GM19239 (cell line): ENCODE measurements around the gene CLEC11A.
"Not testable (repeated sequence)": the region's sequence is repeated elsewhere in the genome, so short reads cannot be mapped to it uniquely, and the experiment has no call there.

Source experiments
- DNase-seq: peaks from one replicate; pipeline ENCODE4 v3.0.0; 2011; ENCODE audit warnings: low spot score; ENCODE audit not compliant: insufficient read length
- FAIRE-seq: peaks from 2 replicates; lab custom pipeline; 2011; peaks lifted over from hg19 to GRCh38; lab: Jason Lieb, UNC

Gene CLEC11A

GRCh38 chr19:50721441-50722137, 1.6 kb upstream of the CLEC11A start:
- DNase-seq (no peak), FAIRE-seq (no peak)

DNA sequence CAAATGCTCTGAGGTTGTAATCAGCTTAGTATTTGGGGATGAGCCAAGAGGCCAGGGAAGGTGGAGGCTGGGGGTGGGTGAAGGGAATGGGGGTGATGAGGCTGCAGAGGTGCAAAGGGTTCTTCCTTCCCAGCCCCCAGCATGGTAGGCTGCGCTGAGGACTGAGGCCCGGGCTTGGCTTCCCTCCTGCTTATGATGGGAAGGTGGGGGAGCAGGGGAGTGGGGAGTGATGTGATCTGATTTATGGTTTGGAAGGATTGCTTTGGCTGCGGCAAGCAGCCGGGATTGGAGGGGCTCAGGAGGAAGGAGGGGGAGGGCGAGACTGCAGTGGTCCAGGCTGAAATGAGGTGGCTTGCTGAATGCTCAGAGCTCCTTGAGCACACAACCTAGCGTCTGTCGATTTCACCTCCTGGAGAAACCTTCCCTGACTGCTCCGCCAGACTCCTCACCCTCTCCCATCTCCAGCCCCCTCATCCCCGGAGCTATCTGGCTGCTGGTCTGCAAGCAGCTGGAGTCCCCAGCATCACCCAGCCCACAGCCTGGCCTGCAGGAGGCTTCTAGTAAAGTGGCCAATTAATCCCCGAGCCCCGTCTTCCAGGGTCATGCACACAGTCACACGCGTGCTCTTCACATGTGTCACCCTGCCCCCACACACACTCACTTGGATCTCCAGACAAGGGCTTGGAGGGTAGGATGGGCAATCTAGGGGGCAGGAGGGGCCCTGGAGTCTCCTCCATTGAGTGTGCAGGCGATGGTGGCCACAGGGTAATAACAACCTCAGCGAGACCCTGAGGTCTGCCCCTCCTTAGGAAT, 757 bp upstream of the CLEC11A start:
- no peak for FAIRE-seq
- DNase-seq: no peak

DNA sequence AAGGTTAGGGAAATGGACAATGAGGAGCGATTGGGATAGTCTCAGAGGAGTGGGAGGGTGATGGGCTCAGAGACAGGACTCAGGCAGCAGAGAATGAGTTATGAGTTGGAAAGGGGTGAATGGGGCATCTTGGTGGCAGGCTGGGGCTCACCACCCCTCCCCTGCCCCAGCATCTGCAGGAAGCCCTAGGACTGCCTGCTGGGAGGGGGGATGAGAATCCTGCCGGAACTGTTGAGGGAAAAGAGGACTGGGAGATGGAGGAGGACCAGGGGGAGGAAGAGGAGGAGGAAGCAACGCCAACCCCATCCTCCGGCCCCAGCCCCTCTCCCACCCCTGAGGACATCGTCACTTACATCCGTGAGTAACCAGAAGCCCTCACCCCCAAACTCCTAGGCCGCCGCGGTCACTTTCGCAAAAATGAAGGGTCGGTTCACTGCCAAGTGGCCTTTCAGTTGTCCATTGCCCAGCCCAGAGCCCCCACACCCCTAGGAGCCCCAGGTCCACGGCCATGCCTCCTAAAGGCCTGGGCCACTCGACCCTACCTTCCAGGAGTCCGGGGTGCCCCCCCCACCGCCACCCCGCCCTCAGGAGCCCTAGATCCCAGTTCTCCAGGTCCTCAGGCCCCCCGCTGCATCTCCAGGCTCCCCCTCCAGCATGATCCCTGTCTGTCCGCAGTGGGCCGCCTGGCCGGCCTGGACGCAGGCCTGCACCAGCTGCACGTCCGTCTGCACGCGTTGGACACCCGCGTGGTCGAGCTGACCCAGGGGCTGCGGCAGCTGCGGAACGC, 764 bp downstream of the CLEC11A start:
- FAIRE-seq: no peak
- no peak for DNase-seq

DNA sequence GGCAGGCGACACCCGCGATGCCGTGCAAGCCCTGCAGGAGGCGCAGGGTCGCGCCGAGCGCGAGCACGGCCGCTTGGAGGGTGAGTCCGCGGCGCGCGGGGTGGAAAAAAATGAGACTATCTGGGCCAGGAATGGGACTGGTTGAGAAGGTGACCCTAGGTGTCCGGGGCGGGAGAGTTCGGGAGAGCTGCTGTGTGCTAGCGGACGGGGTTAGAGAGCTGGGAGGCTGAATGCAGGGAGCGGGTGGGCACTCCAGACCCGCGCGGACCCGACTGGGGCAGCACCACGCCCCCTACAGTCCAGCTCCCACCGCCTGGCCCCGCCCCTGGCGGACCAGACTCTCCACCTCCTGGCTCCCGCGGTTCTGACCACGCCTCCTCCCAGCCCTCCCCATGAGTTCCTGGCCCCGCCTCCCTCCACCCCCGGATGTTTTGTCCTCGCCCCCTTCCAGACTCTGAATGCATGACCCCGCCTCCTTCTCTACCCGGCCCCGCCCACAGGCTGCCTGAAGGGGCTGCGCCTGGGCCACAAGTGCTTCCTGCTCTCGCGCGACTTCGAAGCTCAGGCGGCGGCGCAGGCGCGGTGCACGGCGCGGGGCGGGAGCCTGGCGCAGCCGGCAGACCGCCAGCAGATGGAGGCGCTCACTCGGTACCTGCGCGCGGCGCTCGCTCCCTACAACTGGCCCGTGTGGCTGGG, 1.5 kb downstream of the CLEC11A start:
- FAIRE-seq (peak; percentile 96), DNase-seq (peak; percentile 99)

DNA sequence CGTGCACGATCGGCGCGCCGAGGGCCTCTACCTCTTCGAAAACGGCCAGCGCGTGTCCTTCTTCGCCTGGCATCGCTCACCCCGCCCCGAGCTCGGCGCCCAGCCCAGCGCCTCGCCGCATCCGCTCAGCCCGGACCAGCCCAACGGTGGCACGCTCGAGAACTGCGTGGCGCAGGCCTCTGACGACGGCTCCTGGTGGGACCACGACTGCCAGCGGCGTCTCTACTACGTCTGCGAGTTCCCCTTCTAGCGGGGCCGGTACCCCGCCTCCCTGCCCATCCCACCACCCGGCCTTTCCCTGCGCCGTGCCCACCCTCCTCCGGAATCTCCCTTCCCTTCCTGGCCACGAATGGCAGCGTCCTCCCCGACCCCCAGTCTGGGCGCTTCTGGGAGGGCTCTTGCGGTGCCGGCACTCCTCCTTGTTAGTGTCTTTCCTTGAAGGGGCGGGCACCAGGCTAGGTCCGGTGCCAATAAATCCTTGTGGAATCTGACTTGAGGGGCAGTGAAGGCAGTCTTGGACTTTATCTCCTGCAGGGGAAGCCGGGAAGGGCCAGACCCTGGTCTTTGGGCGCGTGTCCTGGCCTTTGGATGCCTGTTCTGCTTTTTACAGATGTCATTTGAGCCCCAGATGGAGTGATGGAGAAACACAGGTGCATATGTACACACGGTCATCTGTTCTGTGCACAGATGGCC, 2.2 kb downstream of the CLEC11A start:
- DNase-seq (no peak), FAIRE-seq (no peak)

GRCh38 chr19:50725911-50726230, 2.7 kb downstream of the CLEC11A start:
- FAIRE-seq (no peak), DNase-seq (no peak)

GRCh38 chr19:50728084-50728737, 5.0 kb downstream of the CLEC11A start:
- FAIRE-seq: no peak

GRCh38 chr19:50729894-50730293, 6.7 kb downstream of the CLEC11A start:
- no peak for FAIRE-seq
- DNase-seq: no peak

More at GRCh38 chr19:50728084-50728737, 5.0 kb downstream of the CLEC11A start:
- no peak for DNase-seq

GRCh38 chr19:50735869-50736268, 12.7 kb downstream of the CLEC11A start:
- FAIRE-seq (no peak), DNase-seq (no peak)

DNA sequence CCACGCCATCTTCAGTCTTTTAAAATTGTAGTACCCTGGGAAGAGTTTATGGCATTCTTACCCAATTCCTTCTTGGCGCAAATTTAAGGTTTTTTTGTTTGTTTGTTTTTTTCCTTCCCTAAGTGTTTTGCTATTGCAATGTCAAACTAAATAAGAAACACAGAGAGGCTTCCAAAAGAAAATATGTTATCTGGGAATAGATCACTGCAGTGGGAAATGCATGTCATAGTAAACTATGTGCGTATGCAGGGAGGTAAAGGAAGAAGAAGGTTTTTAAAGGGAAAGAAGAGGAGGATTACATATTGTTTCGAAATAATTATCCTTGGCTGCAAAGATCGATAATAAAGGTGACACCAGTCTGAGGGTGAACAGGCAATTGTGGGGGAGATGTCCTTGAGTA, 13.2 kb downstream of the CLEC11A start:
- FAIRE-seq: no peak
- no peak for DNase-seq

- DNase-seq (no peak), FAIRE-seq (no peak)
Measured at GRCh38 chr19:50739132-50739913, 16.2 kb downstream of the CLEC11A start.

DNA sequence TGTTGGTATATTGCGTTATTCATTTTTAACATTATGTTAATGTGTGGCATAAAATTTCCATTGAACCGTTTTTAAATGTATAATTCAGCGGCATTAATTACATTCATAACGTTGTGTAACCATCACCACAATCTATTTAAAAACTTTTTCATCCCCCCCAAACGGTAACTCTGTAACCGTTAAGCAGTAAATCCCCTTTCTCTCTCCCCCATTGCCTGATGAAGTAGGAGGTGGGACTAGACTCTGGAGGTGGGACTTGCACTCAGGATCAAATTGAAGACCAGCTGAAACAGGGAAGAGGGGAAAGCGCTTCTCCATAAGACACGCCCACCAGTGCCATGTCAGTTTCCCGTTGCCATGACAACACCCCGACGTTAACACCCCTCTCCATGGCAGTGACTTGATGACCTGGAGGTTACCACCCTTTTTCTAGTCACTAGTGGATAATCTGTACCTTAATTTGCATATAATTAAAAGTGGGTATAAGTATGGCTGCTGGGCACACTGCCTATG, 16.8 kb downstream of the CLEC11A start:
- FAIRE-seq: no peak
- no peak for DNase-seq

- FAIRE-seq: no peak
- no peak for DNase-seq
Measured at GRCh38 chr19:50741179-50741933, 18.2 kb downstream of the CLEC11A start.

GRCh38 chr19:50743537-50743936, 20.4 kb downstream of the CLEC11A start:
- FAIRE-seq (no peak), DNase-seq (no peak)

DNA sequence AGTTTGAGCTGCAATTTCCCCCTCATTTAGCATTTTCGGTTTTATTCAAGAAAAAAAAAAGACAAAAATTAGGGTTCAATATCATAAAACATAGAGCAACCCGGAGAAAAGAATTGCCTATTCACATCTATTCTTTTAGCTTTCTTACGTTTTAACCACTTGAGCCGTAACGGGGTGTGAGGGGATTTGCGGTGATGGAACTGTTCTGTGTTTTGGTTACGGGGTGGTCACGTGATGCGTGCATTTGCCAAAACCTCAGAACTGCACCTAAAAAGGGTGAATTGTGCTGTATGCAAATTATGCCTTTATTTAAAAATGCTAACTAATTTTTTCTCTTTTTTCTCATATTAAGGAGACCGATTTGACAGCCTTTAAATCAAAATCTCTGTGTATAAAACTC, 22.1 kb downstream of the CLEC11A start:
- no peak for FAIRE-seq

GRCh38 chr19:50747141-50747540, 24.0 kb downstream of the CLEC11A start:
- not testable (repeated sequence) for FAIRE-seq, DNase-seq

More for the DNA sequence above, 22.1 kb downstream of the CLEC11A start:
- no peak for DNase-seq

DNA sequence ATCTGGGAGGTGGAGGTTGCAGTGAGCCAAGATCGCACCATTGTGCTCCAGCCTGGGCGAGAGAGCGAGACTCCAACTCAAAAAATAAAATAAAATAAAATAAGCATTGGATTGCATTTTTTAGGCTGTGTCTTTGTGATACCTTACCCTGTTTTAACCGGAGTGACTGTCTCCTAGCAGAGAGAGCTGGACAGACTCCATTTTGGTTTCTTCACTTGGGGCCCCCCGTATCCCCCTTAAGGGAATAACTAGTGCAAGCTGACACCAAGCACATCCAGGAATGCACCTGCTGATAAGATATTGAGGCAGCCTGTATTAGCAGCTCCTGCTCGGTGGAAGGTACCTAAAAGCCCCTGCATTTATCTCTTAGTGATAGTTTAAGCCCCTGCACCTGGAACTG, 26.3 kb downstream of the CLEC11A start:
- FAIRE-seq: no peak
- DNase-seq: no peak

GRCh38 chr19:50750010-50750409, 26.8 kb downstream of the CLEC11A start:
- FAIRE-seq (no peak), DNase-seq (no peak)
